Thyroid gland (tissue), 4 donors: ENCODE data around the gene NDEL1.

Experiments
- POLR2A ChIP-seq, 2 donors: fragments of 450-650 bp; IDR thresholded peaks; one replicate each; pipeline ENCODE4 v1.6.1; 2017; ENCODE audit warnings: antibody characterized with exemption in 2 of 2, mild to moderate bottlenecking in 2 of 2, moderate library complexity in 1 of 2
- TF ChIP-seq, protein P1 (sequence below), 6 experiments: fragments of 200-600 bp in 3 of 6; fragments of 450-650 bp in 3 of 6; sonication (generic) in 3 of 6; IDR thresholded peaks; one replicate each; pipeline ENCODE4 v1.5.1; 2016 to 2019; ENCODE audit warnings: antibody characterized with exemption in 6 of 6, mild to moderate bottlenecking in 2 of 6, inconsistent platforms in 1 of 6, moderate library complexity in 1 of 6

- TF ChIP-seq, protein P1, sequence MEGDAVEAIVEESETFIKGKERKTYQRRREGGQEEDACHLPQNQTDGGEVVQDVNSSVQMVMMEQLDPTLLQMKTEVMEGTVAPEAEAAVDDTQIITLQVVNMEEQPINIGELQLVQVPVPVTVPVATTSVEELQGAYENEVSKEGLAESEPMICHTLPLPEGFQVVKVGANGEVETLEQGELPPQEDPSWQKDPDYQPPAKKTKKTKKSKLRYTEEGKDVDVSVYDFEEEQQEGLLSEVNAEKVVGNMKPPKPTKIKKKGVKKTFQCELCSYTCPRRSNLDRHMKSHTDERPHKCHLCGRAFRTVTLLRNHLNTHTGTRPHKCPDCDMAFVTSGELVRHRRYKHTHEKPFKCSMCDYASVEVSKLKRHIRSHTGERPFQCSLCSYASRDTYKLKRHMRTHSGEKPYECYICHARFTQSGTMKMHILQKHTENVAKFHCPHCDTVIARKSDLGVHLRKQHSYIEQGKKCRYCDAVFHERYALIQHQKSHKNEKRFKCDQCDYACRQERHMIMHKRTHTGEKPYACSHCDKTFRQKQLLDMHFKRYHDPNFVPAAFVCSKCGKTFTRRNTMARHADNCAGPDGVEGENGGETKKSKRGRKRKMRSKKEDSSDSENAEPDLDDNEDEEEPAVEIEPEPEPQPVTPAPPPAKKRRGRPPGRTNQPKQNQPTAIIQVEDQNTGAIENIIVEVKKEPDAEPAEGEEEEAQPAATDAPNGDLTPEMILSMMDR (IDR thresholded peaks at IDR 0.05) = no peak
- no peak for TF ChIP-seq POLR2A (IDR thresholded peaks at IDR 0.05)
Observed at GRCh38 chr17:8462564-8462963, 26.9 kb downstream of the NDEL1 start.
